SU-DHL-6 (cell line): Measurements from ENCODE around the gene BPIFA3.

Experiments used
- H2AFZ ChIP-seq: fragments of 200-600 bp; sonication (generic); 2 replicates; pipeline ENCODE4 v1.6.1; 2014; ENCODE audit warnings: low read depth, mild to moderate bottlenecking, moderate library complexity, mixed read lengths, antibody characterized with exemption, low read length; ENCODE audit not compliant: severe bottlenecking
- H3F3A ChIP-seq: fragments of 200-600 bp; shearing (Covaris generic); 2 replicates; pipeline ENCODE4 v1.6.0; 2016; ENCODE audit warnings: antibody characterized with exemption, mild to moderate bottlenecking; ENCODE audit not compliant: insufficient read depth
- H3K27ac ChIP-seq: fragments of 200-600 bp; sonication (generic); 2 replicates; pipeline ENCODE4 v1.5.1; 2016; ENCODE audit warnings: low read depth, mild to moderate bottlenecking, low read length, moderate library complexity, mixed read lengths
- H3K27me3 ChIP-seq: fragments of 200-600 bp; sonication (generic), shearing (Covaris generic); 2 replicates; pipeline ENCODE4 v1.6.0; 2014; ENCODE audit warnings: mild to moderate bottlenecking, low read length
- H3K36me3 ChIP-seq: fragments of 200-600 bp; sonication (generic); 2 replicates; pipeline ENCODE4 v1.6.1; 2014; ENCODE audit warnings: mild to moderate bottlenecking, low read length, mixed read lengths
- H3K4me2 ChIP-seq: fragments of 300-600, 200-600 bp; shearing (Covaris generic), sonication (generic); 2 replicates; pipeline ENCODE4 v1.6.0; 2014; ENCODE audit warnings: low read length, low read depth, mild to moderate bottlenecking; ENCODE audit not compliant: poor library complexity, severe bottlenecking
- H3K4me3 ChIP-seq: fragments of 200-600 bp; sonication (generic); 2 replicates; pipeline ENCODE4 v1.5.1; 2014; ENCODE audit warnings: antibody characterized with exemption, low read length, mild to moderate bottlenecking, mixed read lengths; ENCODE audit not compliant: insufficient read depth, poor library complexity, severe bottlenecking
- H3K79me2 ChIP-seq: fragments of 200-600 bp; sonication (generic); 2 replicates; pipeline ENCODE4 v1.6.1; 2014; ENCODE audit warnings: mild to moderate bottlenecking, low read length, moderate library complexity; ENCODE audit not compliant: insufficient read depth
- H3K9ac ChIP-seq: fragments of 200-600 bp; sonication (generic); 2 replicates; pipeline ENCODE4 v1.7.0; 2014; ENCODE audit warnings: mild to moderate bottlenecking, low read length
- H3K9me2 ChIP-seq: fragments of 200-600 bp; sonication (generic); replicated peaks from 2 replicates; pipeline ENCODE4 v1.6.1; 2014; ENCODE audit warnings: low read length; ENCODE audit not compliant: insufficient read depth
- H3K9me3 ChIP-seq: fragments of 200-600 bp; sonication (generic); 2 replicates; pipeline ENCODE4 v1.6.1; 2014; ENCODE audit warnings: low read length, mixed read lengths; ENCODE audit not compliant: insufficient read depth
- H4K20me1 ChIP-seq: fragments of 200-600 bp; sonication (generic); 2 replicates; pipeline ENCODE4 v1.6.1; 2014; ENCODE audit warnings: low read depth, mild to moderate bottlenecking, antibody characterized with exemption, low read length, moderate library complexity, mixed read lengths
- EZH2phosphoT487 ChIP-seq: fragments of 200-600 bp; sonication (generic), shearing (Covaris generic); conservative IDR thresholded peaks from 2 replicates; pipeline ENCODE4 v1.6.1; 2018; ENCODE audit warnings: mild to moderate bottlenecking, antibody characterized with exemption, low read length, moderate library complexity, mixed read lengths
- TF ChIP-seq, protein P1 (sequence below): fragments of 200-600 bp; sonication (generic); IDR thresholded peaks from one replicate; pipeline ENCODE4 v1.5.1; 2017; ENCODE audit warnings: antibody characterized with exemption, mild to moderate bottlenecking, low read length, moderate library complexity; ENCODE audit not compliant: insufficient read depth, poor library complexity, severe bottlenecking

The BPIFA3 gene

GRCh38 chr20:33246077-33246476 is 28.9 kb downstream of the BPIFA3 start:
- Histone ChIP-seq H4K20me1 (no peaks in the 10 kb centered on the region), H3K36me3 (no peaks in the 10 kb centered on the region), H3K4me3 (no peak overlapping the region), H3K27ac (no peak overlapping the region), H3K79me2 (no peaks in the 10 kb centered on the region), H3K9ac (no peak overlapping the region), H3K27me3 (no peaks in the 10 kb centered on the region), H3F3A (no peaks in the 10 kb centered on the region), H3K9me3 (no peaks in the 10 kb centered on the region), H2AFZ (no peak overlapping the region), H3K9me2 (no peaks in the 10 kb centered on the region), H3K4me2 (no peak overlapping the region)
- TF ChIP-seq, protein P1, sequence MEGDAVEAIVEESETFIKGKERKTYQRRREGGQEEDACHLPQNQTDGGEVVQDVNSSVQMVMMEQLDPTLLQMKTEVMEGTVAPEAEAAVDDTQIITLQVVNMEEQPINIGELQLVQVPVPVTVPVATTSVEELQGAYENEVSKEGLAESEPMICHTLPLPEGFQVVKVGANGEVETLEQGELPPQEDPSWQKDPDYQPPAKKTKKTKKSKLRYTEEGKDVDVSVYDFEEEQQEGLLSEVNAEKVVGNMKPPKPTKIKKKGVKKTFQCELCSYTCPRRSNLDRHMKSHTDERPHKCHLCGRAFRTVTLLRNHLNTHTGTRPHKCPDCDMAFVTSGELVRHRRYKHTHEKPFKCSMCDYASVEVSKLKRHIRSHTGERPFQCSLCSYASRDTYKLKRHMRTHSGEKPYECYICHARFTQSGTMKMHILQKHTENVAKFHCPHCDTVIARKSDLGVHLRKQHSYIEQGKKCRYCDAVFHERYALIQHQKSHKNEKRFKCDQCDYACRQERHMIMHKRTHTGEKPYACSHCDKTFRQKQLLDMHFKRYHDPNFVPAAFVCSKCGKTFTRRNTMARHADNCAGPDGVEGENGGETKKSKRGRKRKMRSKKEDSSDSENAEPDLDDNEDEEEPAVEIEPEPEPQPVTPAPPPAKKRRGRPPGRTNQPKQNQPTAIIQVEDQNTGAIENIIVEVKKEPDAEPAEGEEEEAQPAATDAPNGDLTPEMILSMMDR: no peak
- TF ChIP-seq EZH2phosphoT487: no peak

DNA sequence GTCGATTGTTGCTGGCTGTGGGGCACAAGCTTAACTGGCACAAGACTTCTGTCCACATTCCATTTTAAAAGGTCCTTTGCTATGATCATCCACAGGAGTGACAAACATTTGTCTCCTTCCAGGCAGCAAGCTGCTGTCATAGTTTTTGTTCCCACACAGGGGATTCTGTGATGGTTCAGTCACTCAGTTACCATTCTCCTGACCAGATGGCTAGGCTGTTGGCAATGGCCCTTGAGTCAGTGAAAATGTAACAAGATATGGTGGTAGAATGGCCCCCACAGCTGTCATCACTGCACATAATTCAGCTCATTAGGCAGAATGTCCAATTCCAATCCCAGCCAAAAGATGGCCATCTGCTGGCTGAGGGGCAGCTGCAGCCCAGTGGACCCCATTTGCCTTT is 32.3 kb downstream of the BPIFA3 start:
- TF ChIP-seq EZH2phosphoT487: no peak
- TF ChIP-seq, protein P1: no peak

GRCh38 chr20:33250666-33251065 is 33.5 kb downstream of the BPIFA3 start:
- no peak overlapping the region for H3K4me2 ChIP-seq

More for the DNA sequence above, 32.3 kb downstream of the BPIFA3 start:
- Histone ChIP-seq H3F3A (no peaks in the 10 kb centered on the region), H2AFZ (no peak overlapping the region), H3K4me3 (no peak overlapping the region), H4K20me1 (no peaks in the 10 kb centered on the region), H3K27me3 (no peaks in the 10 kb centered on the region), H3K79me2 (no peaks in the 10 kb centered on the region), H3K9ac (no peak overlapping the region), H3K27ac (no peak overlapping the region), H3K4me2 (no peak overlapping the region), H3K36me3 (no peaks in the 10 kb centered on the region), H3K9me3 (no peaks in the 10 kb centered on the region), H3K9me2 (no peaks in the 10 kb centered on the region)

More at GRCh38 chr20:33250666-33251065, 33.5 kb downstream of the BPIFA3 start:
- no peaks in the 10 kb centered on the region for H3K79me2 ChIP-seq
- no peak overlapping the region for H3K4me3 ChIP-seq
- no peaks in the 10 kb centered on the region for H3K9me3 ChIP-seq
- H3F3A ChIP-seq: no peaks in the 10 kb centered on the region
- no peaks in the 10 kb centered on the region for H3K9me2 ChIP-seq
- no peaks in the 10 kb centered on the region for H3K36me3 ChIP-seq
- H2AFZ ChIP-seq: no peak overlapping the region
- H3K27me3 ChIP-seq: no peaks in the 10 kb centered on the region
- H3K9ac ChIP-seq: no peak overlapping the region
- TF ChIP-seq EZH2phosphoT487: no peak
- TF ChIP-seq, protein P1: no peak
- no peak overlapping the region for H3K27ac ChIP-seq
- no peaks in the 10 kb centered on the region for H4K20me1 ChIP-seq
